Neural cell (in vitro differentiated cells): Measurements from ENCODE around the gene ESPN. TPM values are rescaled to one million over a fixed set of nuclear protein-coding genes. Genes with fewer than 3 reads are reported as not detected.

Experiments used
- H2AFZ ChIP-seq: fragments of 200-600, 300-800 bp; sonication (generic), shearing (Covaris generic); 2 replicates; pipeline ENCODE4 v1.6.0; 2014; ENCODE audit warnings: low read depth, mild to moderate bottlenecking, antibody characterized with exemption, low read length, moderate library complexity
- H3F3A ChIP-seq: fragments of 200-600 bp; shearing (Covaris generic); 2 replicates; pipeline ENCODE4 v1.6.1; 2016; ENCODE audit warnings: mild to moderate bottlenecking, moderate library complexity, mixed read lengths, antibody characterized with exemption, low read length; ENCODE audit not compliant: insufficient read depth, poor library complexity, severe bottlenecking
- H3K27ac ChIP-seq: fragments of 200-600, 300-800 bp; sonication (generic), shearing (Covaris generic); 2 replicates; pipeline ENCODE4 v1.5.1; 2014; ENCODE audit warnings: mild to moderate bottlenecking, low read length, moderate library complexity
- H3K27me3 ChIP-seq: fragments of 300-800, 200-600 bp; sonication (generic), shearing (Covaris generic); 2 replicates; pipeline ENCODE4 v1.6.0; 2014; ENCODE audit warnings: mild to moderate bottlenecking, low read depth, low read length, moderate library complexity; ENCODE audit not compliant: insufficient read depth
- H3K36me3 ChIP-seq: fragments of 300-800, 200-600 bp; sonication (generic), shearing (Covaris generic); 2 replicates; pipeline ENCODE4 v1.5.1; 2014; ENCODE audit warnings: mild to moderate bottlenecking, antibody characterized with exemption, low read length, moderate library complexity; ENCODE audit not compliant: insufficient read depth
- H3K4me2 ChIP-seq: fragments of 300-800, 200-600 bp; sonication (generic), shearing (Covaris generic); 2 replicates; pipeline ENCODE4 v1.6.0; 2014; ENCODE audit warnings: mild to moderate bottlenecking, low read length
- H3K4me3 ChIP-seq: fragments of 300-800, 200-600 bp; sonication (generic), shearing (Covaris generic); 2 replicates; pipeline ENCODE4 v1.5.1; 2014; ENCODE audit warnings: mild to moderate bottlenecking, low read length, moderate library complexity
- H3K79me2 ChIP-seq: fragments of 200-600 bp; shearing (Covaris generic); replicated peaks from 2 replicates; pipeline ENCODE4 v1.6.0; 2014; ENCODE audit warnings: mild to moderate bottlenecking, low read length, moderate library complexity; ENCODE audit not compliant: insufficient read depth
- H3K9ac ChIP-seq: fragments of 300-800, 200-600 bp; sonication (generic), shearing (Covaris generic); 2 replicates; pipeline ENCODE4 v1.6.1; 2016; ENCODE audit warnings: mild to moderate bottlenecking, low read length, mixed read lengths
- H3K9me2 ChIP-seq: fragments of 200-600 bp; shearing (Covaris generic); 2 replicates; pipeline ENCODE4 v1.6.1; 2016; ENCODE audit warnings: mild to moderate bottlenecking, low read length, mixed read lengths; ENCODE audit not compliant: insufficient read depth
- H3K9me3 ChIP-seq: fragments of 200-600, 300-800 bp; sonication (generic), shearing (Covaris generic); 2 replicates; pipeline ENCODE4 v1.6.1; 2016; ENCODE audit warnings: mild to moderate bottlenecking, mixed run types, low read length, moderate library complexity, mixed read lengths
- H4K20me1 ChIP-seq: fragments of 200-600 bp; shearing (Covaris generic); 2 replicates; pipeline ENCODE4 v1.6.1; 2016; ENCODE audit warnings: mild to moderate bottlenecking, mixed run types; ENCODE audit not compliant: insufficient read depth
- EP300 ChIP-seq: fragments of 450-650 bp; conservative IDR thresholded peaks from 2 replicates; pipeline ENCODE4 v1.6.1; 2014; ENCODE audit warnings: antibody characterized with exemption, mild to moderate bottlenecking, moderate library complexity; ENCODE audit not compliant: poor library complexity, severe bottlenecking
- EZH2 ChIP-seq: fragments of 200-600, 300-800 bp; shearing (Covaris generic), sonication (generic); IDR thresholded peaks from 2 replicates; pipeline ENCODE4 v1.6.1; 2014; ENCODE audit warnings: antibody characterized with exemption, low read length, borderline replicate concordance, mild to moderate bottlenecking; ENCODE audit not compliant: insufficient read depth, poor library complexity, severe bottlenecking
- POLR2AphosphoS5 ChIP-seq: IDR thresholded peaks from 2 replicates; pipeline ENCODE4 v1.6.1; 2012
- SMC3 ChIP-seq: fragments of 450-650 bp; conservative IDR thresholded peaks from 2 replicates; pipeline ENCODE4 v1.6.1; 2014; ENCODE audit warnings: antibody characterized with exemption, mild to moderate bottlenecking, moderate library complexity; ENCODE audit not compliant: poor library complexity
- polyA plus RNA-seq: library from polyadenylated mRNA; depleted of rRNA; stranded (reverse); fragments of >200 nt; gene quantifications from 2 replicates; pipeline ENCODE4 v1.2.3, GENCODE V29; 2014
- small RNA-seq, 3 experiments: library from RNA; depleted of rRNA; stranded (forward); fragments of <200 nt; gene quantifications; one replicate each; pipeline ENCODE3, GENCODE V24; 2012
- TF ChIP-seq, protein P1 (sequence below): fragments of 450-650 bp; IDR thresholded peaks from 2 replicates; pipeline ENCODE4 v1.5.1; 2014; ENCODE audit warnings: antibody characterized with exemption, mild to moderate bottlenecking, moderate library complexity; ENCODE audit not compliant: poor library complexity, severe bottlenecking
- TF ChIP-seq, protein P2 (sequence below): IDR thresholded peaks from 2 replicates; pipeline ENCODE4 v1.6.1; 2012; ENCODE audit warnings: borderline replicate concordance

Gene ESPN
- polyA plus RNA-seq, 1 donor from 2014 or later: not detected

- H4K20me1 ChIP-seq: no peaks in the 10 kb centered on the region
Observed at GRCh38 chr1:6510493-6510892, 85.9 kb downstream of the ESPN start.

More at GRCh38 chr1:6510493-6510892, 85.9 kb downstream of the ESPN start:
- no peaks in the 10 kb centered on the region for H3F3A ChIP-seq
- H3K4me2 ChIP-seq: no peak overlapping the region
- H3K27ac ChIP-seq: no peak overlapping the region
- TF ChIP-seq, protein P1, sequence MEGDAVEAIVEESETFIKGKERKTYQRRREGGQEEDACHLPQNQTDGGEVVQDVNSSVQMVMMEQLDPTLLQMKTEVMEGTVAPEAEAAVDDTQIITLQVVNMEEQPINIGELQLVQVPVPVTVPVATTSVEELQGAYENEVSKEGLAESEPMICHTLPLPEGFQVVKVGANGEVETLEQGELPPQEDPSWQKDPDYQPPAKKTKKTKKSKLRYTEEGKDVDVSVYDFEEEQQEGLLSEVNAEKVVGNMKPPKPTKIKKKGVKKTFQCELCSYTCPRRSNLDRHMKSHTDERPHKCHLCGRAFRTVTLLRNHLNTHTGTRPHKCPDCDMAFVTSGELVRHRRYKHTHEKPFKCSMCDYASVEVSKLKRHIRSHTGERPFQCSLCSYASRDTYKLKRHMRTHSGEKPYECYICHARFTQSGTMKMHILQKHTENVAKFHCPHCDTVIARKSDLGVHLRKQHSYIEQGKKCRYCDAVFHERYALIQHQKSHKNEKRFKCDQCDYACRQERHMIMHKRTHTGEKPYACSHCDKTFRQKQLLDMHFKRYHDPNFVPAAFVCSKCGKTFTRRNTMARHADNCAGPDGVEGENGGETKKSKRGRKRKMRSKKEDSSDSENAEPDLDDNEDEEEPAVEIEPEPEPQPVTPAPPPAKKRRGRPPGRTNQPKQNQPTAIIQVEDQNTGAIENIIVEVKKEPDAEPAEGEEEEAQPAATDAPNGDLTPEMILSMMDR: no peak
- TF ChIP-seq SMC3 (no peak), EP300 (no peak), EZH2 (no peak), POLR2AphosphoS5 (no peak)
- TF ChIP-seq, protein P2, sequence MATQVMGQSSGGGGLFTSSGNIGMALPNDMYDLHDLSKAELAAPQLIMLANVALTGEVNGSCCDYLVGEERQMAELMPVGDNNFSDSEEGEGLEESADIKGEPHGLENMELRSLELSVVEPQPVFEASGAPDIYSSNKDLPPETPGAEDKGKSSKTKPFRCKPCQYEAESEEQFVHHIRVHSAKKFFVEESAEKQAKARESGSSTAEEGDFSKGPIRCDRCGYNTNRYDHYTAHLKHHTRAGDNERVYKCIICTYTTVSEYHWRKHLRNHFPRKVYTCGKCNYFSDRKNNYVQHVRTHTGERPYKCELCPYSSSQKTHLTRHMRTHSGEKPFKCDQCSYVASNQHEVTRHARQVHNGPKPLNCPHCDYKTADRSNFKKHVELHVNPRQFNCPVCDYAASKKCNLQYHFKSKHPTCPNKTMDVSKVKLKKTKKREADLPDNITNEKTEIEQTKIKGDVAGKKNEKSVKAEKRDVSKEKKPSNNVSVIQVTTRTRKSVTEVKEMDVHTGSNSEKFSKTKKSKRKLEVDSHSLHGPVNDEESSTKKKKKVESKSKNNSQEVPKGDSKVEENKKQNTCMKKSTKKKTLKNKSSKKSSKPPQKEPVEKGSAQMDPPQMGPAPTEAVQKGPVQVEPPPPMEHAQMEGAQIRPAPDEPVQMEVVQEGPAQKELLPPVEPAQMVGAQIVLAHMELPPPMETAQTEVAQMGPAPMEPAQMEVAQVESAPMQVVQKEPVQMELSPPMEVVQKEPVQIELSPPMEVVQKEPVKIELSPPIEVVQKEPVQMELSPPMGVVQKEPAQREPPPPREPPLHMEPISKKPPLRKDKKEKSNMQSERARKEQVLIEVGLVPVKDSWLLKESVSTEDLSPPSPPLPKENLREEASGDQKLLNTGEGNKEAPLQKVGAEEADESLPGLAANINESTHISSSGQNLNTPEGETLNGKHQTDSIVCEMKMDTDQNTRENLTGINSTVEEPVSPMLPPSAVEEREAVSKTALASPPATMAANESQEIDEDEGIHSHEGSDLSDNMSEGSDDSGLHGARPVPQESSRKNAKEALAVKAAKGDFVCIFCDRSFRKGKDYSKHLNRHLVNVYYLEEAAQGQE: no peak
- no peaks in the 10 kb centered on the region for H3K36me3 ChIP-seq
- no peaks in the 10 kb centered on the region for H3K9me3 ChIP-seq
- H3K79me2 ChIP-seq: no peaks in the 10 kb centered on the region
- H3K9me2 ChIP-seq: no peaks in the 10 kb centered on the region
- no peak overlapping the region for H3K4me3 ChIP-seq
- H2AFZ ChIP-seq: no peak overlapping the region
- H3K27me3 ChIP-seq: no peaks in the 10 kb centered on the region
- H3K9ac ChIP-seq: no peak overlapping the region

Small RNAs within 50 kb of the gene (small RNA-seq; reads per million reads assigned to genes)
- gene MIR4252: 0 reads per million in 3 experiments

Other genes with a start within 250 kb of the ESPN start
- gene CHD5, start 244.5 kb upstream of the ESPN start, polyA plus RNA-seq: 22.0 and 33.7 TPM in 2 replicates
- 275 and 294 TPM in 2 replicates for gene RPL22, start 225.2 kb upstream of the ESPN start, polyA plus RNA-seq
- gene RNF207, start 218.7 kb upstream of the ESPN start, polyA plus RNA-seq: 1.7 and 3.5 TPM in 2 replicates
- 21.1 and 23.3 TPM in 2 replicates for gene ICMT, start 188.8 kb upstream of the ESPN start, polyA plus RNA-seq
- gene HES3, start 180.6 kb upstream of the ESPN start, polyA plus RNA-seq: not detected in 2 replicates
- gene GPR153, start 163.7 kb upstream of the ESPN start, polyA plus RNA-seq: 26.9 and 34.6 TPM in 2 replicates
- 101 TPM in 2 replicates for gene ACOT7, start 31.0 kb upstream of the ESPN start, polyA plus RNA-seq
- gene HES2, start 4.9 kb upstream of the ESPN start, polyA plus RNA-seq: not detected in 2 replicates
- 52.2 and 68.5 TPM in 2 replicates for gene TNFRSF25, start 41.4 kb downstream of the ESPN start, polyA plus RNA-seq
- 24.0 and 28.8 TPM in 2 replicates for gene PLEKHG5, start 66.9 kb downstream of the ESPN start, polyA plus RNA-seq
- gene NOL9, start 129.7 kb downstream of the ESPN start, polyA plus RNA-seq: 25.4 and 30.7 TPM in 2 replicates
- gene TAS1R1, start 130.5 kb downstream of the ESPN start, polyA plus RNA-seq: not detected in 2 replicates
- gene ZBTB48, start 155.2 kb downstream of the ESPN start, polyA plus RNA-seq: 38.7 and 48.2 TPM in 2 replicates
- 8.4 and 8.7 TPM in 2 replicates for gene KLHL21, start 178.1 kb downstream of the ESPN start, polyA plus RNA-seq
- gene PHF13, start 189.0 kb downstream of the ESPN start, polyA plus RNA-seq: 11.0 and 12.9 TPM in 2 replicates
- gene THAP3, start 200.1 kb downstream of the ESPN start, polyA plus RNA-seq: 51.5 and 67.0 TPM in 2 replicates